NCI-H748 (cell line): Measurements from ENCODE around the gene ACBD6.
A peak's percentile ranks its signal among the peaks of the same experiment; 100 is the strongest.

Experiments used
- DNase-seq: peaks from one replicate; lab custom pipeline; 2025; ENCODE audit not compliant: unreplicated experiment; lab: John Stamatoyannopoulos, UW

Gene ACBD6

DNA sequence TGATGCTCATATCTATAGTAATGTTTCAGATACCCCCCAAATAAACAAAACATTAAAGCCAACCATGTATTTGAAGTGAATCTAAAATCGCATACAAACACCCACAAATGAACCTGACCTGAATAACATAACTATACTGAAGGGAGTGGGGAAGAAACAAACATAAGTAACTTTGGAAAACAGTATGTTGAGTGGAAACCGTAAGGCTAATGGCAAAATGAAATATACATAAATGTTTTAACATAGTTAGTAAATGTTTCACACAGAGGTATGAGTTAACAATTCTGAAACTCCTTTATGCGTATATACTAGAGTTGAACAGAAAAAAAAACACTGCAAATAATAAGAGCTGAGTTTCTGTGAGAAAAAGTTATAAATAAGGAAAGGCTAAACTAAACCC, 125.6 kb downstream of the ACBD6 start:
- DNase-seq, result no peak

DNA sequence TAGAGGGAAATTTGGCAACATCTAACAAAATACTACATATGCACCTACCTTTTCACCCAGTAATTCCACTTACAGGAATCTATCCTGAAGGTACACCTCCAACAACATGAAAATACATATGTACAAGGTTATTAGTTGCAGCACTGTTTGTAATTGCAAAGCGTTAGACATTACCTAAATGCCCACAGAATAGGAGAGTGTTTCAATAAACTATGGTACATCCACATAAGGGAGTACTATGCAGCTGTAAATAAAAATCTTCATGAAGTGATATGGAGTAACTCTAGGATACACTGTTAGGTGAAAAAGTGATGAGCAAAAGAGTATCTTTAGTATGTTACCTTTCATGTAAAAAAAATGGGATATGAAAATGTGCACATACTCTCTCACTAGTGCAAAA, 126.1 kb downstream of the ACBD6 start:
- no peak for DNase-seq

GRCh38 chr1:180372728-180373127, 129.6 kb downstream of the ACBD6 start:
- DNase-seq, result no peak

DNA sequence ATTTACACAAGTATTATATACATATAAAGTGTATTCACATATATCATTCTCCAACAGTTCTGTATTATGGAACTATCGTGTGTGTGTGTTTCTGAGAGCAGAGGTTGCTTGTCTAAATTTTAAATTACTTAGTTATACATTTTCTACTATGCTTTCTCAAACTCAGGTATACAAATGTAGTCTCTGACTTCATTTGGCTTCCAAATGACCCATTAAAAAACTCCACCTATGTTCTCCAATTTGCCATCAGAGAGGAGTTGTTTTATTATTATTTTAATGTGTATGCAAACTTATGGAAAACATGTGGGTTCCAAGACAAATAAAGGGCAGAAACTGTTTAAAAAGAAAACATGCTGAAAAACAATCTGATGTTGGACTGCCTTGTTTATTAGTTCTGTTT, 131.8 kb downstream of the ACBD6 start:
- no peak for DNase-seq

DNA sequence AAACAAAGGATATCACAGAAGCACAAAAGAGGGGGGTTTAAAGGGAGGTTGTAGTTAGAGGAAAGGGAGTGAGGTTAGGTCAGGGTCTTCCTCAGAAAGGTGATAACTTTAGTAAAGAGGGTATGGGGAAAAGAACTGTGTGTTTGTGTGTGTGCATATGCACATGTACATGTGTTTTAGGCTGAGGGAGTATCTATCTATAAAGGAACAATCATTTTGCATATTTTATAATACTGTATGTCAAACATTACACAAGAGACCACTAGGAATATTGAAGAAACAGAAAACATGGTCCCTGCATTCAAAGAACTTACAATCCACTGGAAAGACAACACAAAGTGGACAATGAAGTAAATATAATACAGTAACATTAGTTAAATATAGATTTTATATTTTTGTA, 132.2 kb downstream of the ACBD6 start:
- no peak for DNase-seq

GRCh38 chr1:180369061-180369460, 133.3 kb downstream of the ACBD6 start:
- no peak for DNase-seq

DNA sequence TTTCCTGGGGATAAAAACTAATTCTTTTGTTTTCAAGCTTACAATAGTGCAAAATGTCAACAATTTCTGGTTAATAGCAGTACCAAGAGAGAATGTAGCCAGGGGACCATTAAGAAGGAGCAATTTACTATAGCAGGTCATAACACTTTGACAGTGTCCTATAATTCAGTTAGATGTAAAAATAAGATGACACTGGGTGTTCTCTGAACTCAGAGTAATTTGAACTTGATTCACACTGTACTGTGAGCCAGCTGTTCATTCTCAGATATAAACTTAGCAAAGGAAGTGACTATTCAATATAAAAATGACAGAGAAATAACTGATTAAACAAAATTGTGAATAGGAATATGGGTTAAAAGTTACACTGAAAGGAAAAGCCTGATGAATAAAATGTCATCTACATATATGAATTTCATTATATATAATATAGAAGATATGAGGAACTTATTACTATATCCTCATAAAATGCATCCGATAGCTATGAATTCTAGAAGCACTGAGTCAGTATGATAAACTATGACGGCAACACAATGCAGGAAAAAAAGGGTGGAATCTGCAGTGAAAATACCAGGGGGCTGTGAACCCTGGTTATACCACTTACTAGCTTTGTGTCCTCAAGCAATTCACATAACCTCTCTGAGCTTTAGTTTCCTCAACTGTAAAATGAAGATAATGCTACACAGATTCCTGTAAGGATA, 135.9 kb downstream of the ACBD6 start:
- DNase-seq, result no peak

- no peak for DNase-seq
Observed at GRCh38 chr1:180365039-180365438, 137.3 kb downstream of the ACBD6 start.

- DNase-seq, result no peak
Observed at GRCh38 chr1:180363246-180363995, 139.0 kb downstream of the ACBD6 start.

DNA sequence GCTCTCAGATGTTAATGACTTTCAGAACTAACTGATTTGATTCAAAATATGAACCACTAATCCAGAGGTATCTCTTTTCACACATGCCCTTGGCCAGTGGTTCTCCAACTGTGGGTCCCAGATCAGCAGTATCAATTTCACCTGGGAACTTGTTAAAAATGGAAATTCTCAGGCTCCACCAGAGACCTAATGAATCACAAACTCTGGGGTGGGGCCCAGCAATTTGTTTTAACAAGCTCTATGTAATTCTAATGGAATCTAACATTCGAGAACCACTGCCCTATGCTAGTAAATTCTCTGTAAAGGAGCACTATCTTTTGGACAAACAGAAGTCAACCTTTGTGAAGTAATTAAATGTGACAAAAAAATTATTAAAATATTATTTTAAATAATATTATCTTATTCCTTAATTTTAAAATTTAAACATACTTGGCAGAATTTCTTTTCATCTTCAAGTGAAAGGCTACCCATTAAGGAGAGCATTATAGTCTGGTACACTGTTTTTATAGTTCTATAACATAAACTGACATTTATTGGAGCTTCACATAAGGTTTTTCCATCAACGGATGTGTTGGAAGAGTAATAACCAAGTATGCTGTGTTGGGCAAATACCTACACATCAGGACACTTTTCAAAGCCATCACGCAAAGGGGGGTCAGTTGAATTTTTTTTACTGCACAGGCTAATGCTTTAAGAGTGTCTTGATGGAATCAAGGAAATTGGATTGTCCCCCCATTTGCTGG, 141.9 kb downstream of the ACBD6 start:
- DNase-seq, result no peak

DNA sequence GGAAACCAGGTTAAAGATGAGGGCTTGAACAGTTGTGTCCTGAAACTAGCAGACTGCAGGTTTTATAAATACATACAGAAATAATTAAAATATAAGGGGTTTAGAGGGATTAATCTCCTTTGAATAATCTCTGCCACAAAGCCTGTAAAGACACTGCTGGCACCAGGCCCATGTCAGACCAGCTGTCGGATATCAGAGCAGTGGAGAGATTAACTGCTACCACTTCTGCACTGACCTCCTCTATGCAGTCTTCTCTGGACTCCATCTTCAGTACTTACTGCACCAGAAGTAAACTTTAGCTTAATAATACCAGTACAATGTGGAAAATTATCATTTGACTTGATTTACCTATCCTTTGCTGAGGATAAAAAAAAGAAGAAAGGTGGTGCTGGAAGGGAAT, 143.7 kb downstream of the ACBD6 start:
- no peak for DNase-seq

- no peak for DNase-seq
Observed at GRCh38 chr1:180353945-180354344, 148.4 kb downstream of the ACBD6 start.

DNA sequence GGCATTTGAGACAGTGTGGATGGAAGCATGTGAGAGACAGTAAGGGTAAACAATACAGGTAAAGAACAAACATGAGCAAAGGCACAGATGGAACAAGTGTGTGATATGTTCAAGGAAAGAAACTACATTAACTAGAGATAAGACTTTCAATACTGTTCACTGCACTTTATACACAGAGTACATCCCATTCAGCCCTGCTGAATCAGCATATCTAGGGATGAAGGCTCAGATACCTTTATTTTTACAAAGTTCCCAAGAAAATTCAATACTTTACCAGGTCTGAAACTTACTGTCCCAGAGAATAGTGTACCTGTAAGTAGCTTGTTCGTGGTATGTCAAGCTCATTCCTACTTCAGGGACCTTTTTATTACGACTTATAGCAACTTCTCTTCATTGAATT, 149.8 kb downstream of the ACBD6 start:
- no peak for DNase-seq

GRCh38 chr1:180352021-180352420, 150.4 kb downstream of the ACBD6 start:
- no peak for DNase-seq

DNA sequence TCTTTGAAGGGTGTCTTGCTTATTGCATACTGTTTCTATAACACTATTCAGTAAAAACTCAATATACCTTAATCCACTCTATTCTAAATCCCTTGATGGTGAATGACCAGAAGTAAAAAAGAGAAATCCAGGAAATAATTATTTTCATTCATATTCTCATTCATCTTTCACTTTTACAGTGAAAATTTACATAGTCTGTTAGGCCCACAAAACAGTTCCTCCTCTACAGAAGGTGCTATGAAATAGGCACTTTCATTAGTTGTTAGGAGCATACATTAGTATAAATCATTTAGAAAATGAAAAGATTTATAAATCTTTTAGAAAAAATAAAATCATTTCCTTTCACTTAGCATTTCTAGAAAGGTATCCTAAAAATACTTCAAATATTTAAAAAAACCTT, 157.2 kb downstream of the ACBD6 start:
- no peak for DNase-seq

DNA sequence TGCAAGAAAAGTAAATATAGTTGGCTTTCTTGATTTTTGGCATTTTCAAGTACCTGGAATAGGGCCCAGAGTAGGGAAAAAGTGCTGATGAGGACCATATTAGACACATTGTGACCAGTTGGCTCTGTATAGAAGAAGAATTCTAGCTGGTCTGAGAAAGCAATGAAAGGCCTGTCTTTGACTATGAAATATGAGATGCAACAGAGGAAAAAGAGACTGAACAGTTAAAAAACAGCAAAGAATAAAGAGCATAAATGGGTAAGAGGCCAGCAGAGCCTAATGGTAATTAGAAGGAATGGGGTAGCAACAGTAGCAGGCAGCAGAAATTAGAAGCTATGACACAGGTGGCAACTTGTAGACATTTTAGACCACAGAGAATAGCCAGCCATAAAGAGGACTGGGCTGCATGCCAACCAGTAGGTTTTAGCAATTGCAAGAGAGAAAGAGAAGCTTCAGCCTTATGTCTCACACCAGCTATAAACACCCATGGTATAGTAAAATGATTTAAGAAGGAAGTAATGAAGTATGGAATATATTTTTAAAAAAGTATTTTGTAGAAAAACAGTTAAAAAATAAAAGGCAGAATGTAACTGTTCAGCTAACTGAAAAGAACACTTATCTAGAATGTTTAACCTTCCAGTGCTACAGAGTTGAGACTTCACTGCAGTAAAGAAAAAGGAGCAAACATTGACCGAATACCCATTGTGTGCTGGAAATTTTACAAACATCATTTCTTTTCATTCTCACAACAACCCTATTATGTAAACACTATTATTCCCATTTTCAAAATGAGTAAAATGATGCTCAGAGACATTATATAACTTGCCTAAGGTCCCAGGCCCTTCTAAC, 158.2 kb downstream of the ACBD6 start:
- DNase-seq, result peak; percentile 89

GRCh38 chr1:180327089-180327488, 175.3 kb downstream of the ACBD6 start:
- DNase-seq, result no peak

- DNase-seq, result no peak
Observed at GRCh38 chr1:180312926-180313325, 189.5 kb downstream of the ACBD6 start.

DNA sequence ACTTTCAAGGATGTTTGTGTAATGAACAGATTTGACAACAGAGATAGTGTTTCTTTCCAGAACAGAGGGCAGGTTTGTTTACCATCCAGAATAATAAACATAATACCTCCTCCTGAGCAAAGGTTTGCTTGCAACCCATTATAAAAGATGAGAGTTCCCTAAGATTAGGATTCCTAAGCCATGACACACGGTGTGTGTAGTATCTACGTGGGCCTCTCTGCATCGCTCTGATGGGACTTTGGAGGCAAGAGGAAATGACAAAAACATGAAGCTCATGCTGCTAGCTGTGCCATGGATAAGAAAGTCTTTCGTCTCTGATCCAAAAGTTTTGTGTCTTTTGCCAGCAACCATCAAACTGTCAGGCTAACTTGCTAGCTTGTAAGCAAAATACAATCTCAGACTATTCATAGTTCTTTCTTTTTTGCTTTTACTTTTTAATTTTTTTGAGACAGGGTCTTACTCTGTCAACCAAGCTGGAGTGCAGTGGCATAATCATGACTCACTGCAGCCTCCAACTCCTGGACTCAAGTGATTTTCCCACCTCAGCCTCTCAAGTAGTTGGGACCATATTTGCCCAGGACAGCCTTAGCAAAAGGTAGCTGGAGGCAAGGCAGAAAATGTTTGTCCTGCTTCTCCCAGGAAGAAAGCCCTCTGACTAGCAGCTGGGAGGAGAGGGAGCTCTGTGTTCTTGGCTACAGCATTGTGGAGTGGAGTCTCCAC, 191.2 kb downstream of the ACBD6 start:
- no peak for DNase-seq

- no peak for DNase-seq
Observed at GRCh38 chr1:180310095-180310494, 192.3 kb downstream of the ACBD6 start.
